Measurements from ENCODE around the gene KIF5C.

KIF5C gene

GRCh38 chr2:149023091-149023490 lies 148.1 kb downstream of the KIF5C start:
- DNase-seq (ENCODE audit: extremely low spot score) = no peak
- CTCF ChIA-PET = interaction anchor here (13.4 kb wide), 1 partner anchor 10 kb away, joined by 259 read pairs; the partner anchor contains the start of gene LYPD6B
- POLR2A ChIA-PET = no interaction called here
- no peak for TF ChIP-seq CTCF (IDR thresholded peaks at IDR 0.05; ENCODE audit: control extremely low read depth, extremely low read depth, low read depth, missing control alignments)

GRCh38 chr2:149027590-149028250 lies 152.7 kb downstream of the KIF5C start:
- DNase-seq (ENCODE audit: extremely low spot score) = no peak
- TF ChIP-seq CTCF (IDR thresholded peaks at IDR 0.05; ENCODE audit: control extremely low read depth, extremely low read depth, low read depth, missing control alignments) = no peak
- CTCF ChIA-PET = interaction anchor here (8.8 to 19.2 kb wide), 2 partner anchors 11 to 13 kb away, joined by 53 to 259 read pairs; partner anchors contain the start of gene LYPD6B

GRCh38 chr2:149028377-149028776 lies 153.3 kb downstream of the KIF5C start:
- no peak for TF ChIP-seq CTCF (IDR thresholded peaks at IDR 0.05; ENCODE audit: control extremely low read depth, extremely low read depth, low read depth, missing control alignments)
- DNase-seq (ENCODE audit: extremely low spot score) = no peak
- ChIA-PET CTCF (interaction anchor here (1.2 to 19.2 kb wide), 3 partner anchors 12 to 533 kb away, joined by 3 to 259 read pairs (median 53); partner anchors contain the start of gene LYPD6B), POLR2A (no interaction called here)

More at GRCh38 chr2:149027590-149028250, 152.7 kb downstream of the KIF5C start:
- POLR2A ChIA-PET = no interaction called here

GRCh38 chr2:149028891-149029290 lies 153.9 kb downstream of the KIF5C start:
- ChIA-PET CTCF (interaction anchor here (0.8 to 19.2 kb wide), 4 partner anchors 9 to 533 kb away, joined by 3 to 259 read pairs (median 28); partner anchors contain the start of gene LYPD6B), POLR2A (no interaction called here)
- no peak for TF ChIP-seq CTCF (IDR thresholded peaks at IDR 0.05; ENCODE audit: control extremely low read depth, extremely low read depth, low read depth, missing control alignments)
- no peak for DNase-seq (ENCODE audit: extremely low spot score)

GRCh38 chr2:149029307-149029965 lies 154.4 kb downstream of the KIF5C start:
- ChIA-PET POLR2A (no interaction called here), CTCF (interaction anchor here (0.8 to 19.2 kb wide), 5 partner anchors 9 to 532 kb away, joined by 3 to 259 read pairs (median 3); partner anchors contain the start of gene LYPD6B)
- no peak for TF ChIP-seq CTCF (IDR thresholded peaks at IDR 0.05; ENCODE audit: control extremely low read depth, extremely low read depth, low read depth, missing control alignments)
- DNase-seq (ENCODE audit: extremely low spot score) = no peak

GRCh38 chr2:149031396-149031795 lies 156.4 kb downstream of the KIF5C start:
- POLR2A ChIA-PET = no interaction called here
- TF ChIP-seq CTCF (IDR thresholded peaks at IDR 0.05; ENCODE audit: control extremely low read depth, extremely low read depth, low read depth, missing control alignments) = no peak
- no peak for DNase-seq (ENCODE audit: extremely low spot score)
- CTCF ChIA-PET = interaction anchor here (0.9 to 19.2 kb wide), 4 partner anchors 9 to 144 kb away, joined by 3 to 259 read pairs (median 28); partner anchors contain the start of gene LYPD6B
